ENCODE data around the gene TNFAIP8. TPM values are rescaled to one million over a fixed set of nuclear protein-coding genes. Genes with fewer than 3 reads are reported as not detected.
"Not testable (repeated sequence)": the region's sequence is repeated elsewhere in the genome, so short reads cannot be mapped to it uniquely, and the experiment has no call there.

TNFAIP8 gene
- total RNA-seq, 8 experiments from 2014 or later, result 0.71 to 14.4 (median 1.4) TPM

- Histone ChIP-seq H3K4me3 (no peak overlapping the region), H3K27ac (no peak overlapping the region), H3K4me1 (replicated peaks in 1 of 2) (no peaks in the 10 kb centered on the region)
- WGBS, 10 experiments, result 21 to 100% (median 77%) methylated on average over 2 to 5 of the region's 8 CpGs; no CpG with 5 or more reads in 1 of the 10 experiments
- in situ Hi-C loops (cut with MboI; ENCODE audit: low pct_unique_long_range_greater_than_20kb in 2 of 9, low sequenced_read_pairs in 9 of 9, unreplicated experiment in 9 of 9), result no loop called here
- peak in 3 of 8 experiments; percentile 24 to 87 (median 42) for ATAC-seq (replicated peaks in 6 of 8)
These were observed 83.4 kb downstream of the TNFAIP8 start for GRCh38 chr5:119439140-119439631.

DNA sequence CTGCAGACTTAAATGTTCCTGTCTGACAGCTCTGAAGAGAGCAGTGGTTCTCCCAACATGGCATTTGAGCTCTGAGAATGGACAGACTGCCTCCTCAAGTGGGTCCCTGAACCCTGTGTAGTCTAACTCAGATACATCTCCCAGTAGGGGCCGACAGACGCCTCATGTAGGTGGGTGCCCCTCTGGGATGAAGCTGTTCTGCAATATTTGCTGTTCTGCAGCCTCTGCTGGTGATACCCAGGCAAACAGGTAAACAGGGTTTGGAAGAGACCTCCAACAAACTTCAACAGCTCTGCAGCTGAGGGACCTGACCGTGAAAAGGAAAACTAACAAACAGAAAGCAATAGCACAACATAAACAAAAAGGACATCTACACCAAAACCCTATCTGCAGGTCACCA, 83.8 kb downstream of the TNFAIP8 start:
- H3K4me1 ChIP-seq (replicated peaks in 1 of 2); in situ Hi-C loops (cut with MboI; ENCODE audit: low pct_unique_long_range_greater_than_20kb in 2 of 9, low sequenced_read_pairs in 9 of 9, unreplicated experiment in 9 of 9); H3K27ac ChIP-seq; H3K4me3 ChIP-seq; ATAC-seq (replicated peaks in 6 of 8): not testable (repeated sequence)
- WGBS, 10 experiments, result 60 to 100% (median 83%) methylated on average over 1 to 3 of the region's 3 CpGs; no CpG with 5 or more reads in 4 of the 10 experiments

GRCh38 chr5:119444643-119445042, 88.8 kb downstream of the TNFAIP8 start:
- H3K4me3 ChIP-seq; H3K4me1 ChIP-seq (replicated peaks in 1 of 2); ATAC-seq (replicated peaks in 6 of 8); in situ Hi-C loops (cut with MboI; ENCODE audit: low pct_unique_long_range_greater_than_20kb in 2 of 9, low sequenced_read_pairs in 9 of 9, unreplicated experiment in 9 of 9); H3K27ac ChIP-seq: not testable (repeated sequence)
- 100% methylated on average over 1 of the region's 4 CpGs; no CpG with 5 or more reads in 5 of the 10 experiments for WGBS, 10 experiments

GRCh38 chr5:119445544-119445943, 89.7 kb downstream of the TNFAIP8 start:
- in situ Hi-C loops (cut with MboI; ENCODE audit: low pct_unique_long_range_greater_than_20kb in 2 of 9, low sequenced_read_pairs in 9 of 9, unreplicated experiment in 9 of 9), result no loop called here

More at GRCh38 chr5:119445544-119445943, 89.7 kb downstream of the TNFAIP8 start:
- 0 to 96% (median 78%) methylated on average over 3 to 8 of the region's 13 CpGs; no CpG with 5 or more reads in 3 of the 10 experiments for WGBS, 10 experiments
- Histone ChIP-seq H3K4me1 (replicated peaks in 1 of 2) (no peaks in the 10 kb centered on the region), H3K4me3 (no peak overlapping the region), H3K27ac (no peak overlapping the region)
- no peak for ATAC-seq (replicated peaks in 6 of 8)

Other genes starting within 250 kb of the TNFAIP8 start
- gene HSD17B4, start 96.5 kb downstream of the TNFAIP8 start, total RNA-seq, result 100 to 1,000 TPM in 2 of 8 experiments, 10 to 100 TPM in 6; 68.4 to 149 (median 85.2) TPM

Data from motor neuron (in vitro differentiated cells).